SK-N-SH (cell line): Measurements from ENCODE around the gene RBM19. TPM values are rescaled to one million over a fixed set of nuclear protein-coding genes. Genes with fewer than 3 reads are reported as not detected.

Experiments
- CTCF ChIA-PET: fragments of 300-600, 350-600 bp; formaldehyde crosslinking; extraction: SDS; loops from one replicate; lab custom pipeline; 2021; lab: Yijun Ruan, JAX
- POLR2A ChIA-PET: fragments of 350-600 bp; sonication (Branson Sonifier 250); formaldehyde crosslinking; extraction: SDS; loops from one replicate; lab custom pipeline; 2020; ENCODE audit warnings: antibody characterized with exemption, inconsistent platforms; lab: Yijun Ruan, JAX
- DNase-seq: peaks from one replicate; pipeline ENCODE4 v3.0.0; 2012
- H2AFZ ChIP-seq: fragments of 200-600 bp; sonication (generic); 2 replicates; pipeline ENCODE4 v1.8.1; 2016; ENCODE audit warnings: antibody characterized with exemption, mild to moderate bottlenecking, low read depth
- H3F3A ChIP-seq: fragments of 200-600 bp; sonication (generic); replicated peaks from 2 replicates; pipeline ENCODE3; 2016; ENCODE audit warnings: antibody characterized with exemption, mild to moderate bottlenecking; ENCODE audit not compliant: insufficient read depth
- H3K27ac ChIP-seq, 2 experiments: fragments of 200-500 bp in 1 of 2; fragments of 200-600 bp in 1 of 2; sonication (Bioruptor generic) in 1 of 2; sonication (generic), shearing (Covaris generic) in 1 of 2; 2 replicates each; pipeline versions ENCODE4 v1.5.1 to v1.6.1; 2014 to 2016; ENCODE audit warnings: low read depth in 2 of 2, inconsistent platforms in 1 of 2, low read length in 1 of 2, mild to moderate bottlenecking in 1 of 2, mixed read lengths in 1 of 2
- H3K27me3 ChIP-seq: fragments of 200-600 bp; sonication (generic), shearing (Covaris generic); 2 replicates; pipeline ENCODE4 v1.6.1; 2016; ENCODE audit warnings: mixed run types; ENCODE audit not compliant: insufficient read depth
- H3K36me3 ChIP-seq, 2 experiments: fragments of 200-500 bp in 1 of 2; fragments of 200-600 bp in 1 of 2; sonication (Bioruptor generic) in 1 of 2; sonication (generic) in 1 of 2; replicated peaks in 1 of 2; 2 replicates each; pipeline versions ENCODE3 to v1.5.1; 2014 to 2016; ENCODE audit warnings: low read length in 1 of 2, mild to moderate bottlenecking in 1 of 2; ENCODE audit not compliant: insufficient read depth in 2 of 2, control insufficient read depth in 1 of 2
- H3K4me1 ChIP-seq, 2 experiments: fragments of 200-500 bp in 1 of 2; fragments of 200-600 bp in 1 of 2; sonication (Bioruptor generic) in 1 of 2; sonication (generic), shearing (Covaris generic) in 1 of 2; 2 replicates each; pipeline versions ENCODE4 v1.5.1 to v1.6.1; 2014 to 2016; ENCODE audit warnings: low read depth in 1 of 2, low read length in 1 of 2, mixed run types in 1 of 2; ENCODE audit not compliant: insufficient read depth in 2 of 2, control insufficient read depth in 1 of 2
- H3K4me2 ChIP-seq: fragments of 200-600 bp; sonication (generic), shearing (Covaris generic); 2 replicates; pipeline ENCODE4 v1.6.1; 2017; ENCODE audit warnings: mixed run types
- H3K4me3 ChIP-seq, 2 experiments: fragments of 200-500 bp in 1 of 2; fragments of 200-600 bp in 1 of 2; sonication (Bioruptor generic) in 1 of 2; sonication (generic), shearing (Covaris generic) in 1 of 2; 2 replicates each; pipeline versions ENCODE4 v1.5.1 to v1.8.1; 2014 to 2016; ENCODE audit warnings: low read depth in 2 of 2, inconsistent platforms in 1 of 2, low read length in 1 of 2, mild to moderate bottlenecking in 1 of 2, mixed read lengths in 1 of 2, moderate library complexity in 1 of 2
- H3K79me2 ChIP-seq: fragments of 200-600 bp; sonication (generic); 2 replicates; pipeline ENCODE4 v1.8.1; 2017; ENCODE audit warnings: mild to moderate bottlenecking; ENCODE audit not compliant: insufficient read depth
- H3K9ac ChIP-seq: fragments of 200-600 bp; sonication (generic); 2 replicates; pipeline ENCODE4 v1.6.1; 2017; ENCODE audit warnings: mixed run types
- H3K9me2 ChIP-seq: fragments of 200-600 bp; sonication (generic); 2 replicates; pipeline ENCODE4 v1.6.1; 2017; ENCODE audit warnings: mixed run types
- H3K9me3 ChIP-seq: fragments of 200-600 bp; sonication (generic); 2 replicates; pipeline ENCODE4 v1.6.1; 2017; ENCODE audit warnings: mixed run types, mild to moderate bottlenecking, moderate library complexity
- H4K20me1 ChIP-seq: fragments of 200-600 bp; sonication (generic); 2 replicates; pipeline ENCODE4 v1.6.1; 2017; ENCODE audit warnings: mild to moderate bottlenecking, mixed run types; ENCODE audit not compliant: insufficient read depth
- EP300 ChIP-seq, 2 experiments: IDR thresholded peaks; 2 replicates each; pipeline versions ENCODE4 v1.4.0 to v1.6.1; 2012; ENCODE audit warnings: borderline replicate concordance in 1 of 2, low read depth in 1 of 2, low read length in 1 of 2
- FOSL2 ChIP-seq: IDR thresholded peaks from 2 replicates; pipeline ENCODE4 v1.4.0; 2012; ENCODE audit warnings: low read depth, mild to moderate bottlenecking, moderate library complexity, borderline replicate concordance
- FOXJ3 ChIP-seq: sonication (generic); formaldehyde crosslinking; IDR thresholded peaks from 2 replicates; pipeline ENCODE4 v1.5.1; 2020; ENCODE audit warnings: mild to moderate bottlenecking, missing genetic modification reagents
- NFIC ChIP-seq: IDR thresholded peaks from 2 replicates; pipeline ENCODE4 v1.4.0; 2012; ENCODE audit warnings: borderline replicate concordance
- NRF1 ChIP-seq: IDR thresholded peaks from 2 replicates; pipeline ENCODE4 v1.6.1; 2012; ENCODE audit warnings: low read depth, mild to moderate bottlenecking, low read length
- RAD21 ChIP-seq: IDR thresholded peaks from 2 replicates; pipeline ENCODE4 v1.6.1; 2012; ENCODE audit warnings: mild to moderate bottlenecking, low read length
- REST ChIP-seq: IDR thresholded peaks from 2 replicates; pipeline ENCODE4 v1.6.1; 2012; ENCODE audit warnings: mild to moderate bottlenecking, low read depth, low read length, moderate library complexity
- RXRA ChIP-seq: IDR thresholded peaks from 2 replicates; pipeline ENCODE4 v1.4.0; 2012; ENCODE audit warnings: low read depth, mild to moderate bottlenecking, borderline replicate concordance
- SIN3A ChIP-seq: IDR thresholded peaks from 2 replicates; pipeline ENCODE4 v1.6.1; 2012; ENCODE audit warnings: low read depth, mild to moderate bottlenecking, low read length, moderate library complexity, borderline replicate concordance
- SMC3 ChIP-seq: IDR thresholded peaks from 2 replicates; pipeline ENCODE4 v1.6.1; 2012; ENCODE audit warnings: low read depth, low read length, improper control_type of control experiment
- YY1 ChIP-seq: IDR thresholded peaks from 2 replicates; pipeline ENCODE4 v1.4.0; 2012; ENCODE audit warnings: low read depth, mild to moderate bottlenecking
- WGBS: methylation state at CpG from one replicate; pipeline ENCODE4 v1.1.6; 2017; ENCODE audit warnings: low lambda C conversion rate; 5-methylcytosine and 5-hydroxymethylcytosine counted together
- polyA plus RNA-seq, 3 experiments: library from polyadenylated mRNA; depleted of rRNA; stranded (reverse); fragments of >200 nt; gene quantifications; 2 replicates each; pipeline ENCODE4 v1.2.3, GENCODE V29; 2012

RBM19 gene
- polyA plus RNA-seq, 1 of the 3 experiments (the other 2 are of a cell fraction), result 16.6 TPM

DNA sequence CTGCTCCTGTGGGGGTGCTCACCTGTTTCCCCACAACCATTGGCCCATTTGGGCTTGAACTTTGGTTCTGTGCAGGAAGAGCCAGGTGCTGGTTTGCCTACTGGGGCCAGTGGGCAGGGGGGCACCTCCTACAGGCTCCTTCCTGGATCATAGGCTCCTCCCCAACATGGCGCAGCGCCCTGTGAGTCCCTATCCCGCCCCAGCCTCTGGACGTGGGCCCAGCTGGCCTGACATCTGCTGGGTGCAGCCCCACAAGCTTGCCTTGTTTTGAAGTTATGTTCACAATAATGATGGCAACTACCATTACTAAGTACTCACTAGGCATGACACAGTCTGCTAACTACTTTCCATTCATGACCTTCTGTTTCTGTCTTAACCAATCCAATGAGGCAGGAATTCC lies 147.8 kb downstream of the RBM19 start:
- Histone ChIP-seq H3F3A (no peaks in the 10 kb centered on the region), H3K27me3 (no peaks in the 10 kb centered on the region), H2AFZ (no peak overlapping the region), H4K20me1 (no peaks in the 10 kb centered on the region), H3K4me3 (no peak overlapping the region), H3K36me3 (no peaks in the 10 kb centered on the region), H3K9ac (no peak overlapping the region), H3K27ac (no peak overlapping the region), H3K4me2 (no peak overlapping the region), H3K79me2 (no peaks in the 10 kb centered on the region), H3K9me3 (no peaks in the 10 kb centered on the region), H3K9me2 (no peaks in the 10 kb centered on the region), H3K4me1 (no peaks in the 10 kb centered on the region; a peak in 1 of 4 replicates)
- TF ChIP-seq NRF1, result no peak
- 94% methylated on average over 4 of the region's 4 CpGs for WGBS
- POLR2A ChIA-PET, result no interaction called here
- CTCF ChIA-PET, result interaction anchor here (0.6 to 1.1 kb wide), 5 partner anchors 9 to 277 kb away, joined by 3 read pairs; no protein-coding TSS in a partner anchor
- DNase-seq, result no peak

DNA sequence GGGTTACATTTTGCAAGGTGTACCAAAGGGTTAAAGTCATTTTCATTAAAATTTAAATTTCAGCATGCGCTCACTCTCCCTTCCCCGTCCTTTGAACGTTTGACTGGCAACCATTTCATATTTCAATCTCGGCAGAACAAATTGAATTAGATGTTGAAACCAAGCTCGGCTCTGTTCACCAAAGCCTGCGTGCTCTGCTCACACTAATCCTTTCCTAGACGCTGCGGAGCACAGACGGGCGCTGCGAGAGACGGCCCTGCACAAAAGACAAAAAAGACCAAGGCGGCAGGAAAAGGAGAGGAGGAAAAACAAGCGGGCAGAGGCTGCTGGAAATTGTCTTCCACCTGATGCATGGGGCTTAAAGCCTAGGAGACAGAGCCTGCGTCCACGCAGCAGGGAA lies 149.3 kb downstream of the RBM19 start:
- ChIA-PET POLR2A (no interaction called here), CTCF (interaction anchor here (1.1 kb wide), 1 partner anchor 178 kb away, joined by 3 read pairs; no protein-coding TSS in a partner anchor)
- Histone ChIP-seq H3K4me1 (no peaks in the 10 kb centered on the region; a peak in 1 of 4 replicates), H3K9me2 (no peaks in the 10 kb centered on the region), H4K20me1 (no peaks in the 10 kb centered on the region), H3K4me2 (no peak overlapping the region), H3K27me3 (no peaks in the 10 kb centered on the region), H3K79me2 (no peaks in the 10 kb centered on the region), H3K9me3 (no peaks in the 10 kb centered on the region), H3F3A (no peaks in the 10 kb centered on the region), H3K36me3 (no peaks in the 10 kb centered on the region), H2AFZ (no peak overlapping the region), H3K27ac (no peak overlapping the region), H3K4me3 (no peak overlapping the region), H3K9ac (no peak overlapping the region)
- DNase-seq, result no peak
- TF ChIP-seq FOXJ3 (CRISPR knock-in tag) (no peak), REST (no peak), FOSL2 (no peak), NFIC (no peak), YY1 (no peak), SMC3 (no peak), NRF1 (no peak), SIN3A (no peak), RXRA (no peak), RAD21 (no peak), EP300 (IDR thresholded peaks at IDR 0.05; ENCODE audit: borderline replicate concordance in 1 of 2, low read depth in 1 of 2, low read length in 1 of 2) (no peak)
- 87% methylated on average over 16 of the region's 16 CpGs for WGBS
